GM13976 (cell line): ENCODE data around the gene UGP2.
A peak's percentile ranks its signal among the peaks of the same experiment; 100 is the strongest.

Experiments used
- DNase-seq: peaks from one replicate; pipeline ENCODE4 v3.0.0; 2012; ENCODE audit warnings: low spot score
- CTCF ChIP-seq: IDR thresholded peaks from 2 replicates; pipeline ENCODE4 v1.5.1; 2012; ENCODE audit warnings: borderline replicate concordance, mild to moderate bottlenecking; ENCODE audit not compliant: insufficient read depth; ENCODE audit errors: extremely low read depth, missing control alignments, control extremely low read depth
- in situ Hi-C: fragments of 300-500 bp; cut with MboI; formaldehyde crosslinking; loops from one replicate; pipeline ENCODE4 v1.12.0; 2022; ENCODE audit warnings: low sequenced_read_pairs, mixed read lengths, inconsistent platforms; ENCODE audit not compliant: unreplicated experiment

Gene UGP2

DNA sequence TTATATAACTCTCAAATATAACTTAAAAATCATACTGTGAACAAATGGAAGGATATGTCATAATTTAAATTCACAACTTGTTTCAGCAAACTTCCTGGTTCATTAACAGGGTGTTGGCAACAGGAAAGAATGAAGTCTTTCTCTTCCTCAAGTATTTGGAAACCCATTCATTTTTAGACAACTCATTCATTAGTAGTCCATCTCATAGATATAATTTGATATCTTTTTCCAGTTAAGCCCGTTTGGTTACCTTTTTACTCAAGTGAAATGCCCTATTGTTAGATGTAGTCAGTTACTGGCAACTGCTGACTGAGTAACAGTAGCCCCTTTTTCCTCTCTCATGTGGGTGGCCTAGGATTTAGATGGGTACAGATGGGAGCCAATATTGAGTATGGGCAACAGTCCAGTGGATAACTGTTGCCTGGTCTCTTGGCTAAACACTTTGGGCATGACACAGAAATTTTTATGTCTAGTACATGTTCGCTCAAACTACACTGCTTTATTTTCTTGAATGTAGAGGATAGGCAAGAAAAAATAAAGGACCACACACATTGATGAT lies 4.6 kb upstream of the UGP2 start:
- no peak for DNase-seq
- in situ Hi-C loops = no loop called here
- TF ChIP-seq CTCF = no peak

GRCh38 chr2:63840081-63840784 lies 1.5 kb upstream of the UGP2 start:
- DNase-seq = peak; percentile 35
- in situ Hi-C loops = no loop called here
- TF ChIP-seq CTCF = no peak

DNA sequence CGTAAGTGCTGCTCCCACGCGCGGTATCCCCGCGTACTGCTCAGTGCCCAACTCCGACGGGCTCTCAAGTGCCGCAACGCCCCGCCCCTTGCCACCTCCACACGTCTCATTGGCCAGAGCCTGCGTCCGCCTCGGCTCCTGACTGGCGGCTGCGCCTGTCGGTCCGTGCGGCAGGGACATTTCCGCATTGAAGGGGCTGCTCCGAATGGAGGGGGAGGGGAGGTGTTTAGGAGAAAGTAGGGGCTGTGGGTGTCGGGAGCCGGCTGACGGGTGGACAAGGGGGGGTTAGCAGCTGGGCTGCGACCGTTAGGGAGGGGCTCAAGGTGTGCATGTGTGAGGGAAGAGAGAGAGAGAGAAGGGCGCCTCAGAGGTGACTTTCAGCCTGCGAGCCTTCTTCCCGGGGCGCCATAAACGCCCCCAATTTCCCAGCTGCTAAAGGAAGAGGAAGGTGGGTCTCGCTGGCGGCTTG lies 877 bp upstream of the UGP2 start:
- in situ Hi-C loops = no loop called here
- peak; percentile 95 for DNase-seq
- TF ChIP-seq CTCF = no peak

- peak; percentile 13 for DNase-seq
- in situ Hi-C loops = no loop called here
- TF ChIP-seq CTCF = no peak
These were observed 709 bp downstream of the UGP2 start for GRCh38 chr2:63842149-63843061.

GRCh38 chr2:63843093-63843492 lies 1.4 kb downstream of the UGP2 start:
- no peak for DNase-seq
- TF ChIP-seq CTCF = no peak
- in situ Hi-C loops = no loop called here

DNA sequence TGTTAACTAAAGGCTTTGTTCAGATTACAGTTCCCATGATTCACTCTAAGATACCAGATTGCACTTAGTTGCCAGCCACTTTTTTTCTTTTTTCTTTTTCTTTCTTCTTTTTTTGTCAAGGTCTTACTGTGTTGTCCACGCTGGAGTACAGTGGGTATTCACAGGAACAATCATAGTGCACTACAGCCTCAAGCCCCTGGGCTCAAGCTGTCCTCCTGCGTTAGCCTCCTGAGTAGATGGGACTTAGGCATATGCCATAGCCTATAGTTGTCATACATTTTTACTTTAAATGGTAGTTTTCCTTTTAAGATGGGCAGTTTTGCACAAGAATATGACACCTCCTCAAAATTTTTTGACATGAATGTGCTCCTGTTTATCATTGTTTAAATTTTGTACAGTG lies 2.1 kb downstream of the UGP2 start:
- DNase-seq = no peak
- TF ChIP-seq CTCF = no peak
- in situ Hi-C loops = no loop called here
